Activated T-helper 1 cell treated with anti-CD3 and anti-CD28 coated beads, Interleukin-12 subunit alpha, Interleukin-12 subunit beta, Interleukin-2, Interleukin-4 antibody, amounts not matched to agents 30 ng/mL and 10 ng/mL and 1 ng/mL, durations not matched to agents 14 hours and 24 hours and 36 hours (primary cell): Measurements from ENCODE around the gene OXER1. TPM values are rescaled to one million over a fixed set of nuclear protein-coding genes. Genes with fewer than 3 reads are reported as not detected.

ENCODE experiments used
- DNase-seq: peaks from one replicate; pipeline ENCODE4 v3.0.0; 2021; ENCODE audit warnings: low spot score
- H3K27ac Mint-ChIP-seq: one replicate; pipeline ENCODE4 v1.8.0; 2021; ENCODE audit warnings: mild to moderate bottlenecking, mixed read lengths
- H3K27me3 Mint-ChIP-seq: one replicate; pipeline ENCODE4 v1.8.0; 2022; ENCODE audit warnings: mild to moderate bottlenecking, moderate library complexity, mixed read lengths; ENCODE audit not compliant: insufficient read depth
- H3K36me3 Mint-ChIP-seq: one replicate; pipeline ENCODE4 v1.8.0; 2021; ENCODE audit warnings: low read depth, mixed read lengths
- H3K4me1 Mint-ChIP-seq: one replicate; pipeline ENCODE4 v1.8.0; 2021; ENCODE audit warnings: low read depth, mixed read lengths
- H3K4me3 Mint-ChIP-seq: one replicate; pipeline ENCODE4 v1.8.0; 2021; ENCODE audit warnings: mild to moderate bottlenecking, moderate library complexity, mixed read lengths
- H3K9me3 Mint-ChIP-seq: one replicate; pipeline ENCODE4 v1.8.0; 2021; ENCODE audit warnings: mixed read lengths
- intact Hi-C: fragments of 100-400 bp; cut with micrococcal nuclease; formaldehyde crosslinking; loops from one replicate; pipeline ENCODE4 v1.15.1; 2024
- total RNA-seq: library from RNA; stranded (reverse); gene quantifications from 2 replicates; pipeline ENCODE4 v1.2.3, GENCODE V29; 2022

Gene OXER1
- total RNA-seq, 1 donor from 2014 or later: 0.21 TPM

GRCh38 chr2:42792087-42792582 is 28.2 kb upstream of the OXER1 start:
- intact Hi-C loops: loop anchor here (5.0 kb wide), 2 partner anchors 70 to 300 kb away; partner anchors contain the start of gene KCNG3
- peaks cover 36% of the 10 kb centered on the region for H3K27me3 Mint-ChIP-seq
- H3K27ac Mint-ChIP-seq: peak overlapping the region; percentile 59
- H3K4me3 Mint-ChIP-seq: peak overlapping the region; percentile 76
- no peak for DNase-seq
- peaks cover 26% of the 10 kb centered on the region for H3K4me1 Mint-ChIP-seq
- H3K9me3 Mint-ChIP-seq: no peaks in the 10 kb centered on the region
- peaks cover 8% of the 10 kb centered on the region for H3K36me3 Mint-ChIP-seq

- no peak overlapping the region for H3K27ac Mint-ChIP-seq
- H3K27me3 Mint-ChIP-seq: peaks cover 36% of the 10 kb centered on the region
- H3K36me3 Mint-ChIP-seq: peaks cover 8% of the 10 kb centered on the region
- H3K4me3 Mint-ChIP-seq: peak overlapping the region; percentile 76
- peaks cover 24% of the 10 kb centered on the region for H3K4me1 Mint-ChIP-seq
- DNase-seq: no peak
- no peaks in the 10 kb centered on the region for H3K9me3 Mint-ChIP-seq
- intact Hi-C loops: loop anchor here (5.0 kb wide), 2 partner anchors 69 to 299 kb away; partner anchors contain the start of gene KCNG3
Observed at GRCh38 chr2:42791606-42792005, 27.7 kb upstream of the OXER1 start.

- Mint-ChIP-seq H3K4me1 (peaks cover 14% of the 10 kb centered on the region), H3K9me3 (no peaks in the 10 kb centered on the region), H3K4me3 (no peak overlapping the region), H3K27me3 (peaks cover 35% of the 10 kb centered on the region), H3K27ac (no peak overlapping the region), H3K36me3 (peaks cover 8% of the 10 kb centered on the region)
- DNase-seq: no peak
- intact Hi-C loops: loop anchor here (5.0 kb wide), 2 partner anchors 67 to 297 kb away; partner anchors contain the start of gene KCNG3
Observed at GRCh38 chr2:42789751-42790150, 25.8 kb upstream of the OXER1 start.

GRCh38 chr2:42788882-42789281 is 24.9 kb upstream of the OXER1 start:
- no peak overlapping the region for H3K27ac Mint-ChIP-seq
- peaks cover 8% of the 10 kb centered on the region for H3K36me3 Mint-ChIP-seq
- no peak overlapping the region for H3K4me3 Mint-ChIP-seq
- no peaks in the 10 kb centered on the region for H3K9me3 Mint-ChIP-seq
- intact Hi-C loops: no loop called here
- peaks cover 27% of the 10 kb centered on the region for H3K27me3 Mint-ChIP-seq
- no peak for DNase-seq
- peaks cover 12% of the 10 kb centered on the region for H3K4me1 Mint-ChIP-seq

- intact Hi-C loops: no loop called here
- DNase-seq: no peak
- Mint-ChIP-seq H3K9me3 (no peaks in the 10 kb centered on the region), H3K27ac (no peak overlapping the region), H3K36me3 (peaks cover 6% of the 10 kb centered on the region), H3K4me1 (peaks cover 8% of the 10 kb centered on the region), H3K27me3 (peaks cover 22% of the 10 kb centered on the region), H3K4me3 (no peak overlapping the region)
Observed at GRCh38 chr2:42788478-42788793, 24.5 kb upstream of the OXER1 start.

GRCh38 chr2:42787788-42788477 is 24.0 kb upstream of the OXER1 start:
- Mint-ChIP-seq H3K27me3 (peaks cover 19% of the 10 kb centered on the region), H3K4me1 (peaks cover 5% of the 10 kb centered on the region), H3K36me3 (peaks cover 6% of the 10 kb centered on the region), H3K9me3 (no peaks in the 10 kb centered on the region), H3K27ac (no peak overlapping the region), H3K4me3 (no peak overlapping the region)
- DNase-seq: no peak
- intact Hi-C loops: no loop called here

- peaks cover 19% of the 10 kb centered on the region for H3K27me3 Mint-ChIP-seq
- intact Hi-C loops: no loop called here
- H3K4me1 Mint-ChIP-seq: peaks cover 5% of the 10 kb centered on the region
- H3K36me3 Mint-ChIP-seq: peaks cover 6% of the 10 kb centered on the region
- no peak overlapping the region for H3K4me3 Mint-ChIP-seq
- no peak for DNase-seq
- H3K9me3 Mint-ChIP-seq: peaks cover 4% of the 10 kb centered on the region
- no peak overlapping the region for H3K27ac Mint-ChIP-seq
Observed at GRCh38 chr2:42787424-42787787, 23.5 kb upstream of the OXER1 start.

GRCh38 chr2:42786561-42787345 is 22.8 kb upstream of the OXER1 start:
- peaks cover 3% of the 10 kb centered on the region for H3K36me3 Mint-ChIP-seq
- H3K9me3 Mint-ChIP-seq: peaks cover 8% of the 10 kb centered on the region
- peaks cover 15% of the 10 kb centered on the region for H3K27me3 Mint-ChIP-seq
- intact Hi-C loops: no loop called here
- peaks cover under 1% of the 10 kb centered on the region for H3K4me1 Mint-ChIP-seq
- DNase-seq: no peak
- H3K4me3 Mint-ChIP-seq: no peak overlapping the region
- H3K27ac Mint-ChIP-seq: no peak overlapping the region

GRCh38 chr2:42784204-42784880 is 20.4 kb upstream of the OXER1 start:
- Mint-ChIP-seq H3K9me3 (peaks cover 8% of the 10 kb centered on the region), H3K4me3 (no peak overlapping the region), H3K27ac (no peak overlapping the region), H3K4me1 (no peaks in the 10 kb centered on the region), H3K36me3 (no peaks in the 10 kb centered on the region), H3K27me3 (peaks cover 2% of the 10 kb centered on the region)
- DNase-seq: no peak
- intact Hi-C loops: no loop called here

GRCh38 chr2:42783511-42783910 is 19.6 kb upstream of the OXER1 start:
- DNase-seq: no peak
- peaks cover 8% of the 10 kb centered on the region for H3K9me3 Mint-ChIP-seq
- no peak overlapping the region for H3K27ac Mint-ChIP-seq
- no peaks in the 10 kb centered on the region for H3K36me3 Mint-ChIP-seq
- intact Hi-C loops: no loop called here
- H3K4me3 Mint-ChIP-seq: no peak overlapping the region
- H3K27me3 Mint-ChIP-seq: no peaks in the 10 kb centered on the region
- no peaks in the 10 kb centered on the region for H3K4me1 Mint-ChIP-seq

- no peaks in the 10 kb centered on the region for H3K27me3 Mint-ChIP-seq
- H3K36me3 Mint-ChIP-seq: no peaks in the 10 kb centered on the region
- intact Hi-C loops: no loop called here
- no peak overlapping the region for H3K27ac Mint-ChIP-seq
- no peak for DNase-seq
- no peak overlapping the region for H3K4me3 Mint-ChIP-seq
- peaks cover 14% of the 10 kb centered on the region for H3K9me3 Mint-ChIP-seq
- no peaks in the 10 kb centered on the region for H3K4me1 Mint-ChIP-seq
Observed at GRCh38 chr2:42781181-42781580, 17.2 kb upstream of the OXER1 start.

- no peak overlapping the region for H3K4me3 Mint-ChIP-seq
- intact Hi-C loops: no loop called here
Observed at GRCh38 chr2:42777883-42778805, 14.2 kb upstream of the OXER1 start.

More at GRCh38 chr2:42777883-42778805, 14.2 kb upstream of the OXER1 start:
- DNase-seq: no peak
- Mint-ChIP-seq H3K36me3 (no peaks in the 10 kb centered on the region), H3K4me1 (peaks cover 9% of the 10 kb centered on the region), H3K27me3 (no peaks in the 10 kb centered on the region), H3K9me3 (peaks cover 14% of the 10 kb centered on the region), H3K27ac (no peak overlapping the region)
